Osteocyte (in vitro differentiated cells): ENCODE measurements around the gene P2RY13. TPM values are rescaled to one million over a fixed set of nuclear protein-coding genes. Genes with fewer than 3 reads are reported as not detected.

Experiments used
- DNase-seq: peaks from one replicate; pipeline ENCODE4 v3.0.0; 2021; ENCODE audit warnings: mixed read lengths; ENCODE audit not compliant: unreplicated experiment; ENCODE audit errors: extremely low spot score
- H3K27ac Mint-ChIP-seq: one replicate; pipeline ENCODE4 v1.8.0; 2021; ENCODE audit warnings: mild to moderate bottlenecking, mixed read lengths; ENCODE audit not compliant: unreplicated experiment
- H3K27me3 Mint-ChIP-seq: one replicate; pipeline ENCODE4 v1.8.0; 2021; ENCODE audit warnings: mixed read lengths; ENCODE audit not compliant: unreplicated experiment
- H3K36me3 Mint-ChIP-seq: one replicate; pipeline ENCODE4 v1.8.0; 2021; ENCODE audit warnings: mixed read lengths; ENCODE audit not compliant: unreplicated experiment
- H3K4me1 Mint-ChIP-seq: one replicate; pipeline ENCODE4 v1.8.0; 2021; ENCODE audit warnings: mixed read lengths; ENCODE audit not compliant: unreplicated experiment
- H3K4me3 Mint-ChIP-seq: one replicate; pipeline ENCODE4 v1.8.0; 2021; ENCODE audit warnings: mild to moderate bottlenecking, moderate library complexity, mixed read lengths; ENCODE audit not compliant: unreplicated experiment
- H3K9me3 Mint-ChIP-seq: one replicate; pipeline ENCODE4 v1.8.0; 2021; ENCODE audit warnings: mixed read lengths; ENCODE audit not compliant: unreplicated experiment
- CTCF ChIP-seq: fragments of 200-600 bp; sonication (generic); IDR thresholded peaks from 2 replicates; pipeline ENCODE4 v1.5.0; 2021; ENCODE audit warnings: antibody characterized with exemption, mild to moderate bottlenecking, moderate library complexity
- total RNA-seq: library from RNA; stranded (reverse); gene quantifications from 2 replicates; pipeline ENCODE4 v1.2.1, GENCODE V29; 2021

The P2RY13 gene
- total RNA-seq, 1 donor from 2014 or later = not detected

GRCh38 chr3:151300539-151300938 lies 28.8 kb downstream of the P2RY13 start:
- no peak overlapping the region for H3K27ac Mint-ChIP-seq
- H3K27me3 Mint-ChIP-seq = no peaks in the 10 kb centered on the region
- H3K36me3 Mint-ChIP-seq = no peaks in the 10 kb centered on the region
- no peak for DNase-seq
- no peak for TF ChIP-seq CTCF
- H3K4me3 Mint-ChIP-seq = no peak overlapping the region
- peaks cover 13% of the 10 kb centered on the region for H3K4me1 Mint-ChIP-seq
- H3K9me3 Mint-ChIP-seq = no peaks in the 10 kb centered on the region

- TF ChIP-seq CTCF = no peak
- H3K27me3 Mint-ChIP-seq = no peaks in the 10 kb centered on the region
- no peak overlapping the region for H3K27ac Mint-ChIP-seq
- H3K4me3 Mint-ChIP-seq = no peak overlapping the region
- H3K9me3 Mint-ChIP-seq = no peaks in the 10 kb centered on the region
- H3K36me3 Mint-ChIP-seq = no peaks in the 10 kb centered on the region
- H3K4me1 Mint-ChIP-seq = peaks cover 3% of the 10 kb centered on the region
- no peak for DNase-seq
Measured at GRCh38 chr3:151299006-151299405, 30.3 kb downstream of the P2RY13 start.

DNA sequence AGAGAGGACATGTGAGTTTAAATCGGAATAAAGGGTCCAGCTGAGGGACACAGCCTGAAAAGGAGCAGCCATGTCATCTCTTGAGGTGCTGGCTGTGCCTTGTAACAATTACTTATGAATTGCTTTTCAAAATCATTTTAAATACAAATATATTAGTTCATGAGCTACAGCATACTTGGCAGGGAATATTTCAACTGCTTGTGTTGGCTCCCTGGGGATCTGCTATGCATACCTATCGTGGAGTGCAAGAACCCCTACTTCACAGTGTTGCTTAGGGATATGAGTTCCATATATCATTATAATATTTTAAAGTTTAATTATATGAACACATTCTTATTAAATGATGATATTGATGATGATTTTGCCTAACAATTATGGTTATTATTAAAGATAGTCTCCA lies 31.9 kb downstream of the P2RY13 start:
- no peak for TF ChIP-seq CTCF
- no peaks in the 10 kb centered on the region for H3K36me3 Mint-ChIP-seq
- no peak for DNase-seq
- no peak overlapping the region for H3K4me3 Mint-ChIP-seq
- no peaks in the 10 kb centered on the region for H3K9me3 Mint-ChIP-seq
- H3K27ac Mint-ChIP-seq = no peak overlapping the region
- no peaks in the 10 kb centered on the region for H3K4me1 Mint-ChIP-seq
- no peaks in the 10 kb centered on the region for H3K27me3 Mint-ChIP-seq

DNA sequence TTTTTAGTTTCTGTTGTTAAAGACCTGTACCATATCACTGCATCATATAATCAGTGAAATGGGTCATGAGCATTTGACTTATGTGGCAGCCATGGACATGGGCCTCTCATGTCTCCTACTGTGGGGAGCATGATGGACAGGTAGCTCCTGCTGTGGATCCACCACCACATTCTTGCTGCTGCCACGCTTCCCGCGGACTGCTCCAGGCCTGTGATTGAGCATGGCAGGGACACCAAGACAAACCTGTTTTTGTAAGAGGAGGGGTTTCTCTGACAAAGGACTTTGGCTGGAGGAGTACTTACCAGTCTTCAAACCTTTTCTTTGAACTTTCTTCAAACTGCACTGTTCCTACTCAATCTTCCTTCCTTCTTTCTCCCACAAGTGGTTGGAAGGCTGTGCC lies 33.1 kb downstream of the P2RY13 start:
- Mint-ChIP-seq H3K27ac (no peak overlapping the region), H3K36me3 (no peaks in the 10 kb centered on the region), H3K4me1 (no peaks in the 10 kb centered on the region), H3K4me3 (no peak overlapping the region), H3K27me3 (no peaks in the 10 kb centered on the region), H3K9me3 (no peaks in the 10 kb centered on the region)
- TF ChIP-seq CTCF = no peak
- DNase-seq = no peak

- DNase-seq = no peak
- no peak for TF ChIP-seq CTCF
- Mint-ChIP-seq H3K4me3 (no peak overlapping the region), H3K27me3 (no peaks in the 10 kb centered on the region), H3K36me3 (no peaks in the 10 kb centered on the region), H3K9me3 (no peaks in the 10 kb centered on the region), H3K4me1 (no peaks in the 10 kb centered on the region), H3K27ac (no peak overlapping the region)
Measured at GRCh38 chr3:151293127-151293526, 36.2 kb downstream of the P2RY13 start.
